Ishikawa (cell line): ENCODE data around the gene HSDL1.

Experiments used
- CEBPB ChIP-seq: IDR thresholded peaks from 2 replicates; pipeline ENCODE4 v1.6.1; 2012
- CREB1 ChIP-seq: IDR thresholded peaks from 2 replicates; pipeline ENCODE4 v1.6.1; 2012; ENCODE audit warnings: low read depth
- EGR1 ChIP-seq: IDR thresholded peaks from 2 replicates; pipeline ENCODE4 v1.6.1; 2012
- EP300 ChIP-seq: IDR thresholded peaks from 2 replicates; pipeline ENCODE4 v1.6.1; 2012; ENCODE audit warnings: borderline replicate concordance
- FOXM1 ChIP-seq: IDR thresholded peaks from 2 replicates; pipeline ENCODE4 v1.6.1; 2012; ENCODE audit warnings: low read depth, borderline replicate concordance
- MAX ChIP-seq: IDR thresholded peaks from 2 replicates; pipeline ENCODE4 v1.6.1; 2012
- NFIC ChIP-seq: IDR thresholded peaks from 2 replicates; pipeline ENCODE4 v1.6.1; 2012
- RAD21 ChIP-seq: IDR thresholded peaks from 2 replicates; pipeline ENCODE4 v1.6.1; 2012; ENCODE audit warnings: low read depth
- REST ChIP-seq: IDR thresholded peaks from 2 replicates; pipeline ENCODE4 v1.6.1; 2012; ENCODE audit warnings: low read depth, mild to moderate bottlenecking
- TAF1 ChIP-seq: IDR thresholded peaks from 2 replicates; pipeline ENCODE4 v1.6.1; 2012; ENCODE audit warnings: low read depth, mild to moderate bottlenecking
- TCF12 ChIP-seq: IDR thresholded peaks from 2 replicates; pipeline ENCODE4 v1.6.1; 2012; ENCODE audit warnings: low read depth
- TEAD4 ChIP-seq: IDR thresholded peaks from 2 replicates; pipeline ENCODE4 v1.6.1; 2012
- USF1 ChIP-seq: IDR thresholded peaks from 2 replicates; pipeline ENCODE4 v1.6.1; 2012
- YY1 ChIP-seq: IDR thresholded peaks from 2 replicates; pipeline ENCODE4 v1.6.1; 2012; ENCODE audit warnings: low read depth
- ZBTB7A ChIP-seq: IDR thresholded peaks from 2 replicates; pipeline ENCODE4 v1.6.1; 2012; ENCODE audit warnings: low read depth

The HSDL1 gene

GRCh38 chr16:84093879-84094270 lies 51.1 kb downstream of the HSDL1 start:
- TF ChIP-seq EGR1 (no peak), NFIC (no peak)

GRCh38 chr16:84093120-84093878 lies 51.7 kb downstream of the HSDL1 start:
- TF ChIP-seq YY1 (no peak), MAX (no peak), CREB1 (no peak), RAD21 (no peak), FOXM1 (no peak), TCF12 (no peak), EP300 (no peak), EGR1 (no peak), USF1 (no peak), TAF1 (no peak), NFIC (no peak), CEBPB (no peak), ZBTB7A (no peak), REST (no peak), TEAD4 (no peak)

- TF ChIP-seq MAX (no peak), RAD21 (no peak), REST (no peak), EGR1 (no peak), YY1 (no peak), TCF12 (no peak), CREB1 (no peak), ZBTB7A (no peak), TAF1 (no peak), FOXM1 (no peak), TEAD4 (no peak)
Measured at GRCh38 chr16:84091460-84091859, 53.5 kb downstream of the HSDL1 start.

GRCh38 chr16:84090211-84090610 lies 54.8 kb downstream of the HSDL1 start:
- no peak for TF ChIP-seq TEAD4
- no peak for TF ChIP-seq FOXM1
- TF ChIP-seq RAD21, result no peak

- no peak for TF ChIP-seq MAX
- TF ChIP-seq FOXM1, result no peak
- TF ChIP-seq CREB1, result no peak
- no peak for TF ChIP-seq USF1
- TF ChIP-seq YY1, result no peak
- TF ChIP-seq TCF12, result no peak
- no peak for TF ChIP-seq TEAD4
- no peak for TF ChIP-seq EGR1
- no peak for TF ChIP-seq EP300
- no peak for TF ChIP-seq TAF1
- no peak for TF ChIP-seq CEBPB
- no peak for TF ChIP-seq REST
- TF ChIP-seq NFIC, result no peak
- no peak for TF ChIP-seq RAD21
- TF ChIP-seq ZBTB7A, result no peak
Measured at GRCh38 chr16:84088695-84089395, 56.1 kb downstream of the HSDL1 start.
